Neural crest cell (in vitro differentiated cells): ENCODE measurements around the gene DPM2. TPM values are rescaled to one million over a fixed set of nuclear protein-coding genes. Genes with fewer than 3 reads are reported as not detected.
A peak's percentile ranks its signal among the peaks of the same experiment; 100 is the strongest.

Experiments used
- DNase-seq: peaks from one replicate; pipeline ENCODE4 v3.0.0; 2021; ENCODE audit warnings: low read depth, mixed read lengths, low spot score
- H3K27ac Mint-ChIP-seq: one replicate; pipeline ENCODE4 v1.8.0; 2021; ENCODE audit warnings: mild to moderate bottlenecking, mixed read lengths; ENCODE audit not compliant: unreplicated experiment
- H3K27me3 Mint-ChIP-seq: 2 replicates; pipeline ENCODE4 v1.8.0; 2021; ENCODE audit warnings: low read depth, mild to moderate bottlenecking, mixed read lengths
- H3K36me3 Mint-ChIP-seq: 2 replicates; pipeline ENCODE4 v1.8.0; 2021; ENCODE audit warnings: low read depth, mild to moderate bottlenecking, mixed read lengths
- H3K4me1 Mint-ChIP-seq: 2 replicates; pipeline ENCODE4 v1.8.0; 2021; ENCODE audit warnings: mixed read lengths
- H3K4me3 Mint-ChIP-seq: one replicate; pipeline ENCODE4 v1.8.0; 2021; ENCODE audit warnings: mild to moderate bottlenecking, mixed read lengths
- H3K9me3 Mint-ChIP-seq: 2 replicates; pipeline ENCODE4 v1.8.0; 2021; ENCODE audit warnings: mixed read lengths
- CTCF ChIP-seq: fragments of 200-600 bp; sonication (generic); conservative IDR thresholded peaks from 2 replicates; pipeline ENCODE4 v1.5.0; 2021; ENCODE audit warnings: antibody characterized with exemption, mild to moderate bottlenecking
- total RNA-seq: library from RNA; stranded (reverse); gene quantifications from 2 replicates; pipeline ENCODE4 v1.2.1, GENCODE V29; 2021

DPM2 gene
- total RNA-seq, 1 donor from 2014 or later, result 52.2 TPM

DNA sequence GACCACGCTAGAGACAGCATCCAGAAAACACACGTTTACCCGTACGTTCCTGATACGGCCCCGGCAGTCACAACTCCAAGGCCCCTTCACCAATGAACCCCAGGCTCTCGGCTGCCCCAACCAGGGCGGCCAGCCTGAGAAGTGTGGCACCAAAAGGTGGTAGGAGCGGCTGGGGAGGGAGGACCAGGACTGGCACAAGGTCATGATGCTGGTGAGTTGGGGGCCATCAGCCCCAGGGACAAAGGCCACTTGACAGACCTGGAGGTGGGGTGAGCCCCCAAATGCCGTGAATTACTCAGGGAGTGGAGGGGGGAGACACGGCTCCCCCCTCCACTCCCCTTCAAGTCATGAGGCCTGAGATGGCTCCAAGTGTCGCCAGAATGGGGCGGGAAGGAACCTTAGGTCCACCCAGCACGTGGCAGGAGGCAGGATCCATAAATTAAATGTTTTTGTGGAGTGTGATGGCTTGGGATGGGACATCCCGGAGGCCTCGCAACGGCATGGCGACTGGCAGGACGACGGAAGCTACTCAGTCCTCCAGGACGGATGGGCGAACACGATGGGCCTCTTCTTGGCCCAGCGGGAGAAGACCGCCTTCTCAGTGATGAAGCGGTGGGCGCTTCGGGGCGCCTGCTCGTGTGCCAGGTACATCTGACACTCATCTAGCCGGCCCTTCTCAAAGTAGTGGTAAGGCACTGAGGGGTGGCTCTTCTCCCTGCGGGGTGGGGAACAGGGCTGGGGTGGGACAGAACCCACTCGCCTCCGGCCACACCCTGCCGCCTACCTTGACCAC, 29.6 kb downstream of the DPM2 start:
- no peak for TF ChIP-seq CTCF

DNA sequence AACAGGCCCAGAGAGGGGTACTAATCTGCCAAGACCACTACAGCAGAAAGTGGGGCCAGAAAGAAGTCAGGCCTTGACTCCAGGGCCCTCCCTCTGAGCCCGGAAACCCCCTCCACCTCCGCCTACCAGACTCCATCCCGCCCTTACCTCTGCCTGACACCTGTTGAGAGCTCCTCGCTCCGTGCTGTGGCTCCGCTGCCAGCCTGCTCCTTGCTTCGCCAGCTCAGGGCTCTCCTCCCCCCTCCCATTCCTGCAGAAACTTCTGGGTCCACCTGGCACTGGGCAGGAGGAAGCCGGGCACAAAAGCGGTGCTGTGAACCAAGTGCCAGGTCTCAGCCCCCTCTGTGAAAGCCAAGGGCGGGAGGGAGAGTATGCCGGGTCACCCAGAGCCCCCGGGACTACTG, 31.9 kb downstream of the DPM2 start:
- H3K27me3 Mint-ChIP-seq, result no peaks in the 10 kb centered on the region
- TF ChIP-seq CTCF, result no peak
- H3K36me3 Mint-ChIP-seq, result peaks cover under 1% of the 10 kb centered on the region
- H3K4me1 Mint-ChIP-seq, result peaks cover 15% of the 10 kb centered on the region
- DNase-seq, result no peak
- no peak overlapping the region for H3K27ac Mint-ChIP-seq
- H3K4me3 Mint-ChIP-seq, result no peak overlapping the region
- no peaks in the 10 kb centered on the region for H3K9me3 Mint-ChIP-seq

More for the DNA sequence above, 29.6 kb downstream of the DPM2 start:
- Mint-ChIP-seq H3K27ac (no peak overlapping the region), H3K27me3 (no peaks in the 10 kb centered on the region), H3K4me3 (no peak overlapping the region), H3K4me1 (peaks cover 15% of the 10 kb centered on the region), H3K9me3 (no peaks in the 10 kb centered on the region), H3K36me3 (peaks cover 5% of the 10 kb centered on the region)
- no peak for DNase-seq

DNA sequence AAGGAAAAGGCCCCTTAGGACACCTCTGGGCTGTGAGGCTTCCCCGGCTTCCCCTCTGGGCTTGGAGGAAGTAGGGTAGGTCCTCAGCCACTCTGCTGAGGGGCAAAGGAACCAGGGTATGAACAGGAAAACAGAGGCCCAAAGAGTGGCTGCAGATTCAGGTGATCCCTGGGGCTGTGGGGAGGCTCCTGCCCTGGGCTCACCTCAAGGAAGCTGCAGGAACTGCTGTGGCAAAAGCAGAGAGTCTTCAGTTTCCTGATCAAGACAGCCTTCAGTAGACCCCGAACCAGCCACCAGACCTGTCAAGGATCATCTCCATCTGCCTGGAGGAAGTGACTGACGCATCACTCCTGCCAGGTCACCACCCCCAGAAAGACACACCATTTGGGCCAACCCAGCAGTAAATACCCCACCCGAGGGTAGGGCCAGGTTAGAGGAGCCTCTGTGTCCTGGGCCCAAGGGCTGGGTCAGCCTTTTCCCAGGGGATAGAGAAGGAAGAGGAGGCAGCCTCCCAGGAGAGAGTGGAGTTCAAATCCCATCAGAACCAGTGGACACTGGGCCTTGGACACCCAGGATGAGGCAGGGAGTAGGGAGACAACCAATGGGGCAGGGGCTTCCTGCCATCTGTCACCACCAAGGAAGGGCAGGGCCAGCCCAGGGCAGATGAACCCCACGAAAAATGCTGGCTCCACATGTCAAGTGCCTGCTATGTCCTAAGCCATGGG, 32.5 kb downstream of the DPM2 start:
- no peaks in the 10 kb centered on the region for H3K9me3 Mint-ChIP-seq
- no peak overlapping the region for H3K4me3 Mint-ChIP-seq
- no peak for DNase-seq
- no peaks in the 10 kb centered on the region for H3K27me3 Mint-ChIP-seq
- TF ChIP-seq CTCF, result no peak
- H3K4me1 Mint-ChIP-seq, result peaks cover 15% of the 10 kb centered on the region
- no peak overlapping the region for H3K27ac Mint-ChIP-seq
- H3K36me3 Mint-ChIP-seq, result no peaks in the 10 kb centered on the region

GRCh38 chr9:127904561-127905003, 33.1 kb downstream of the DPM2 start:
- TF ChIP-seq CTCF, result no peak
- H3K36me3 Mint-ChIP-seq, result no peaks in the 10 kb centered on the region
- peaks cover 15% of the 10 kb centered on the region for H3K4me1 Mint-ChIP-seq
- no peak for DNase-seq
- no peaks in the 10 kb centered on the region for H3K27me3 Mint-ChIP-seq
- no peaks in the 10 kb centered on the region for H3K9me3 Mint-ChIP-seq
- no peak overlapping the region for H3K27ac Mint-ChIP-seq
- H3K4me3 Mint-ChIP-seq, result peak overlapping the region; percentile 83

DNA sequence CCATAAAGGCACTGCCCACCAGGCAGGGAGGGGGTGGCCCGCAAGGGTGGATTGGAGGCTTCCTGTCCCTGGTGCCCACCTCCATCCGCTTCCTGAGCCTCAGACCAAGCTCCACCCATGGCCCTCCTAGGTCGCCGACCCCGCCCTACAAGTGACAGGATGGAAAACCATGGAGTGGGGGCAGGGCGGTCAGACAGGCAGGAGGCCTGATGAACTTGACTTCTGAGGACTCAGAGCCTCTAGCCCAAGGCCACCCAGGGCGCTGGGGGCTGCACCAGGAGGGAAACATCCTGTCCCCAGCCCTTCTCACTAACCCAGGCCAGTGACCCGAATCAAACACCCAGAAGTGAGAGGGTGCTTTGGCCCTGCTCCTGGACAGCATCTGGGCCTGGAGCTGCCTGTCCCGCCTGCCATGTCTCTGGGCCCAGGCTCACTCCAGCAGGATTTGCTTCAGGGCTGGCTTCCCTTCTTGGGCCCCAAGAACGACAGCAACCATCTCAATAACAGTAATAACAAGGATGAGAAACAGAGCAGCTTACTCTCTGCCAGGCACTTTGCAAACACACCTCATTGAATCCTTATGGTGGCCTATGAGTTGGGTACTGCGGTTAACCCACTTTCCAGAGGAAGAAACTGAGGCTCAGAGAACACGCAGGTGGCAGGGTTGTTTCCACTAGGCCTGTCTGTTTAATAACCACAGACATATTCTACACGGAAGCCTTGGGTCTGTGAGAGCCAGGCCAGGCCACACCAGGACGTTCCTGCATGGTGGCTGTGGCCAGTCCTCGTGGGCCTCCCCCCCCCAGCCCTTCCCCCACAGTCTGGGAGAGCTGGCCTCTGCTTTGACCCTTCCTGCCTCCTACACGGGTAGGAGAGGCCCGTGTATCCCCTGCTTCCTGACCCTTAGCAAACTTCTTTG, 33.8 kb downstream of the DPM2 start:
- H3K4me3 Mint-ChIP-seq, result peak overlapping the region; percentile 83
- peak overlapping the region; percentile 38 for H3K27ac Mint-ChIP-seq
- TF ChIP-seq CTCF, result no peak
- no peaks in the 10 kb centered on the region for H3K36me3 Mint-ChIP-seq
- DNase-seq, result peak; percentile 46
- no peaks in the 10 kb centered on the region for H3K27me3 Mint-ChIP-seq
- peaks cover 15% of the 10 kb centered on the region for H3K4me1 Mint-ChIP-seq
- no peaks in the 10 kb centered on the region for H3K9me3 Mint-ChIP-seq
